Keratinocyte (primary cell): ENCODE results near the gene SNCAIP.

Source experiments
- CTCF ChIP-seq, 3 experiments: IDR thresholded peaks in 1 of 3; conservative IDR thresholded peaks in 1 of 3; optimal IDR thresholded peaks in 1 of 3; 2 replicates in 2 of 3; 3 replicates in 1 of 3; pipeline versions ENCODE3 to v1.5.1; 2011; ENCODE audit warnings: low read length in 3 of 3, mild to moderate bottlenecking in 3 of 3, moderate library complexity in 2 of 3, control low read depth in 1 of 3, inconsistent platforms in 1 of 3; ENCODE audit not compliant: insufficient read depth in 2 of 3; ENCODE audit errors: extremely low read depth in 1 of 3
- EZH2 ChIP-seq: IDR thresholded peaks from one replicate; pipeline ENCODE4 v1.6.1; 2012; ENCODE audit warnings: inconsistent platforms, mild to moderate bottlenecking, low read length, moderate library complexity

- no peak for TF ChIP-seq CTCF (optimal IDR thresholded peaks at IDR 0.05 in 1 of 3, IDR thresholded peaks at IDR 0.05 in 1 of 3, conservative IDR thresholded peaks at IDR 0.05 in 1 of 3; ENCODE audit: extremely low read depth in 1 of 3, insufficient read depth in 2 of 3, low read length in 3 of 3)
- TF ChIP-seq EZH2, result no peak
Measured at GRCh38 chr5:122465994-122466393, 154.0 kb downstream of the SNCAIP start.
